ENCODE measurements around the gene ICOS.

Gene ICOS

GRCh38 chr2:203936535-203936934, at the start of gene ICOS:
ICOS (plus strand) TSS chr2:203936763; CDS start chr2:203936815, 52 bp downstream.
- ATAC-seq, result no peak
- TF ChIP-seq CREB5 (CRISPR knock-in tag; IDR thresholded peaks at IDR 0.05; ENCODE audit: low read depth), result no peak

GRCh38 chr2:203887677-203888076, 48.9 kb upstream of the ICOS start:
- no peak; the same call in 2 of the 3 replicates for ATAC-seq

GRCh38 chr2:203889542-203889941, 47.0 kb upstream of the ICOS start:
- TF ChIP-seq RARB (CRISPR knock-in tag; IDR thresholded peaks at IDR 0.05), result no peak
- TF ChIP-seq ZFP30 (CRISPR knock-in tag; IDR thresholded peaks at IDR 0.05), result no peak
- no peak for TF ChIP-seq CSRNP3 (CRISPR knock-in tag; IDR thresholded peaks at IDR 0.05)
- no peak for TF ChIP-seq GLIS3 (CRISPR knock-in tag; IDR thresholded peaks at IDR 0.05)
- no peak for TF ChIP-seq ZNF70 (CRISPR knock-in tag; IDR thresholded peaks at IDR 0.05)
- no peak for ATAC-seq

More at GRCh38 chr2:203887677-203888076, 48.9 kb upstream of the ICOS start:
- TF ChIP-seq ZNF70 (CRISPR knock-in tag; IDR thresholded peaks at IDR 0.05) (no peak), TCF4 (CRISPR knock-in tag; IDR thresholded peaks at IDR 0.05; ENCODE audit: borderline replicate concordance) (0 out of 2 replicates have a peak, but pooled peaks have one; percentile 20), ZFP30 (CRISPR knock-in tag; IDR thresholded peaks at IDR 0.05) (no peak), ISL1 (CRISPR knock-in tag; IDR thresholded peaks at IDR 0.05) (peak; percentile 70), ESRRG (CRISPR knock-in tag; IDR thresholded peaks at IDR 0.05) (no peak), CSDC2 (CRISPR knock-in tag; IDR thresholded peaks at IDR 0.05) (no peak), ZC3H10 (CRISPR knock-in tag; IDR thresholded peaks at IDR 0.05) (no peak)

GRCh38 chr2:203889944-203890343, 46.6 kb upstream of the ICOS start:
- TF ChIP-seq TCF4 (CRISPR knock-in tag; IDR thresholded peaks at IDR 0.05; ENCODE audit: borderline replicate concordance) (no peak), BACH2 (CRISPR knock-in tag; IDR thresholded peaks at IDR 0.05; ENCODE audit: borderline replicate concordance) (no peak), CSRNP3 (CRISPR knock-in tag; IDR thresholded peaks at IDR 0.05) (no peak), OSR1 (CRISPR knock-in tag; IDR thresholded peaks at IDR 0.05) (no peak), PATZ1 (CRISPR knock-in tag; IDR thresholded peaks at IDR 0.05; ENCODE audit: borderline replicate concordance) (no peak), ZNF8 (CRISPR knock-in tag; IDR thresholded peaks at IDR 0.05) (no peak), ZC3H10 (CRISPR knock-in tag; IDR thresholded peaks at IDR 0.05) (no peak), ZNF70 (CRISPR knock-in tag; IDR thresholded peaks at IDR 0.05) (no peak), GLIS3 (CRISPR knock-in tag; IDR thresholded peaks at IDR 0.05) (no peak), ZFP30 (CRISPR knock-in tag; IDR thresholded peaks at IDR 0.05) (no peak), POU6F1 (CRISPR knock-in tag; IDR thresholded peaks at IDR 0.05; ENCODE audit: borderline replicate concordance, low read depth) (no peak), TOX (CRISPR knock-in tag; IDR thresholded peaks at IDR 0.05; ENCODE audit: borderline replicate concordance) (no peak), ZFP3 (CRISPR knock-in tag; IDR thresholded peaks at IDR 0.05) (no peak), CREB5 (CRISPR knock-in tag; IDR thresholded peaks at IDR 0.05; ENCODE audit: low read depth) (no peak), SNAI2 (CRISPR knock-in tag; IDR thresholded peaks at IDR 0.05) (no peak), PPARA (CRISPR knock-in tag; IDR thresholded peaks at IDR 0.05; ENCODE audit: borderline replicate concordance) (no peak), ESRRG (CRISPR knock-in tag; IDR thresholded peaks at IDR 0.05) (no peak), CSDC2 (CRISPR knock-in tag; IDR thresholded peaks at IDR 0.05) (no peak), ISL1 (CRISPR knock-in tag; IDR thresholded peaks at IDR 0.05) (no peak), ZNF565 (CRISPR knock-in tag; conservative IDR thresholded peaks at IDR 0.05; ENCODE audit: low read depth) (no peak)
- no peak for ATAC-seq

Measured in SK-N-SH treated with all-trans-retinoic acid at 6 μM for 48 hours (cell line).